IPS-11a (cell line): ENCODE results near the gene DSCAML1.
"Not testable (repeated sequence)": the region's sequence is repeated elsewhere in the genome, so short reads cannot be mapped to it uniquely, and the experiment has no call there.

Source experiments
- H3K4me3 ChIP-seq: one replicate; pipeline ENCODE4 v1.5.1; 2013; ENCODE audit warnings: low read depth, low read length, control low read depth

DSCAML1 gene

GRCh38 chr11:117398618-117399017, 398.4 kb downstream of the DSCAML1 start:
- H3K4me3 ChIP-seq, result not testable (repeated sequence)

GRCh38 chr11:117396970-117397369, 400.0 kb downstream of the DSCAML1 start:
- no peak overlapping the region for H3K4me3 ChIP-seq

- H3K4me3 ChIP-seq, result no peak overlapping the region
Measured at GRCh38 chr11:117395476-117395875, 401.5 kb downstream of the DSCAML1 start.

- no peak overlapping the region for H3K4me3 ChIP-seq
Measured at GRCh38 chr11:117394221-117394925, 402.6 kb downstream of the DSCAML1 start.

- no peak overlapping the region for H3K4me3 ChIP-seq
Measured at GRCh38 chr11:117392979-117393378, 404.0 kb downstream of the DSCAML1 start.

- H3K4me3 ChIP-seq, result no peak overlapping the region
Measured at GRCh38 chr11:117392001-117392690, 404.9 kb downstream of the DSCAML1 start.

- no peak overlapping the region for H3K4me3 ChIP-seq
Measured at GRCh38 chr11:117391181-117391580, 405.8 kb downstream of the DSCAML1 start.

- no peak overlapping the region for H3K4me3 ChIP-seq
Measured at GRCh38 chr11:117390743-117391142, 406.3 kb downstream of the DSCAML1 start.

- no peak overlapping the region for H3K4me3 ChIP-seq
Measured at GRCh38 chr11:117387992-117388755, 408.8 kb downstream of the DSCAML1 start.

GRCh38 chr11:117385906-117386305, 411.1 kb downstream of the DSCAML1 start:
- no peak overlapping the region for H3K4me3 ChIP-seq

- no peak overlapping the region for H3K4me3 ChIP-seq
Measured at GRCh38 chr11:117385471-117385870, 411.5 kb downstream of the DSCAML1 start.

- H3K4me3 ChIP-seq, result no peak overlapping the region
Measured at GRCh38 chr11:117384045-117384444, 413.0 kb downstream of the DSCAML1 start.

- no peak overlapping the region for H3K4me3 ChIP-seq
Measured at GRCh38 chr11:117382746-117383145, 414.3 kb downstream of the DSCAML1 start.

GRCh38 chr11:117381481-117382387, 415.3 kb downstream of the DSCAML1 start:
- H3K4me3 ChIP-seq, result no peak overlapping the region

GRCh38 chr11:117380676-117381075, 416.3 kb downstream of the DSCAML1 start:
- H3K4me3 ChIP-seq, result no peak overlapping the region

- H3K4me3 ChIP-seq, result no peak overlapping the region
Measured at GRCh38 chr11:117378976-117379865, 417.8 kb downstream of the DSCAML1 start.
